DOHH2 (cell line): ENCODE results near the gene CRACR2A.

Experiments
- H3F3A ChIP-seq: fragments of 200-600 bp; sonication (generic), shearing (Covaris generic); 2 replicates; pipeline ENCODE4 v1.6.0; 2016; ENCODE audit warnings: antibody characterized with exemption, mild to moderate bottlenecking; ENCODE audit not compliant: control insufficient read depth, insufficient read depth
- H3K27ac ChIP-seq: fragments of 200-600 bp; sonication (generic); 2 replicates; pipeline ENCODE4 v1.5.1; 2014; ENCODE audit warnings: low read depth, mild to moderate bottlenecking, low read length, moderate library complexity
- H3K27me3 ChIP-seq: fragments of 200-600 bp; sonication (generic); 2 replicates; pipeline ENCODE4 v1.6.1; 2014; ENCODE audit warnings: mild to moderate bottlenecking, low read length, mixed read lengths; ENCODE audit not compliant: control insufficient read depth
- H3K36me3 ChIP-seq: fragments of 200-600 bp; sonication (generic); 2 replicates; pipeline ENCODE4 v1.6.1; 2014; ENCODE audit warnings: mild to moderate bottlenecking, low read length, moderate library complexity, mixed read lengths; ENCODE audit not compliant: control insufficient read depth
- H3K4me1 ChIP-seq: fragments of 200-600 bp; sonication (generic); 2 replicates; pipeline ENCODE4 v1.6.1; 2014; ENCODE audit warnings: mild to moderate bottlenecking, low read length, mixed read lengths; ENCODE audit not compliant: control insufficient read depth
- H3K4me2 ChIP-seq: fragments of 200-600 bp; sonication (generic); 2 replicates; pipeline ENCODE4 v1.6.0; 2014; ENCODE audit warnings: mild to moderate bottlenecking, low read length, moderate library complexity
- H3K4me3 ChIP-seq: fragments of 200-600 bp; sonication (generic); 2 replicates; pipeline ENCODE4 v1.5.1; 2014; ENCODE audit warnings: mild to moderate bottlenecking, low read length, mixed read lengths
- H3K79me2 ChIP-seq: fragments of 200-600 bp; sonication (generic); 2 replicates; pipeline ENCODE4 v1.6.1; 2014; ENCODE audit warnings: mild to moderate bottlenecking, low read length, mixed read lengths; ENCODE audit not compliant: control insufficient read depth
- H3K9me2 ChIP-seq: fragments of 200-600 bp; sonication (generic); replicated peaks from 2 replicates; pipeline ENCODE4 v1.6.1; 2014; ENCODE audit warnings: mild to moderate bottlenecking, low read length, mixed read lengths; ENCODE audit not compliant: control insufficient read depth
- H3K9me3 ChIP-seq: fragments of 200-600 bp; sonication (generic); 2 replicates; pipeline ENCODE4 v1.6.1; 2014; ENCODE audit warnings: antibody characterized with exemption, low read length, mixed read lengths; ENCODE audit not compliant: control insufficient read depth, insufficient read depth
- H4K20me1 ChIP-seq: fragments of 200-600 bp; sonication (generic); 2 replicates; pipeline ENCODE4 v1.6.0; 2014; ENCODE audit warnings: low read depth, mild to moderate bottlenecking, antibody characterized with exemption, low read length, moderate library complexity; ENCODE audit not compliant: control insufficient read depth, insufficient read depth
- CTCF ChIP-seq: fragments of 200-600 bp; sonication (generic); IDR thresholded peaks from one replicate; pipeline ENCODE4 v1.5.1; 2014; ENCODE audit warnings: antibody characterized with exemption, mild to moderate bottlenecking, low read depth, low read length; ENCODE audit not compliant: poor library complexity, severe bottlenecking
- EZH2phosphoT487 ChIP-seq: fragments of 200-600 bp; sonication (generic); IDR thresholded peaks from 2 replicates; pipeline ENCODE4 v1.6.1; 2017; ENCODE audit warnings: borderline replicate concordance, mild to moderate bottlenecking, antibody characterized with exemption, low read length, moderate library complexity, mixed read lengths

The CRACR2A gene

GRCh38 chr12:3632256-3632655 lies 120.7 kb downstream of the CRACR2A start:
- Histone ChIP-seq H3F3A (no peaks in the 10 kb centered on the region), H3K79me2 (no peaks in the 10 kb centered on the region), H3K4me1 (peaks cover 32% of the 10 kb centered on the region), H3K36me3 (0 out of 2 replicates have a peak, but pooled peaks cover 4% of the 10 kb centered on the region), H3K4me3 (no peak overlapping the region), H3K4me2 (0 out of 2 replicates have a peak overlapping the region, but pooled peaks have one; percentile 50), H4K20me1 (no peaks in the 10 kb centered on the region), H3K27ac (peak overlapping the region; percentile 66), H3K9me2 (no peaks in the 10 kb centered on the region), H3K27me3 (no peaks in the 10 kb centered on the region), H3K9me3 (no peaks in the 10 kb centered on the region)
- TF ChIP-seq EZH2phosphoT487 = no peak
- TF ChIP-seq CTCF = no peak

- Histone ChIP-seq H3K4me2 (peak overlapping the region; percentile 50), H3K4me1 (peaks cover 32% of the 10 kb centered on the region)
Observed at GRCh38 chr12:3631759-3632158, 121.2 kb downstream of the CRACR2A start.

GRCh38 chr12:3631272-3631637 lies 121.7 kb downstream of the CRACR2A start:
- H3K9me2 ChIP-seq = no peaks in the 10 kb centered on the region
- H3K4me1 ChIP-seq = peaks cover 32% of the 10 kb centered on the region
- no peaks in the 10 kb centered on the region for H3K9me3 ChIP-seq
- H3K4me2 ChIP-seq = peak overlapping the region; percentile 50
- no peaks in the 10 kb centered on the region for H3K27me3 ChIP-seq
- no peaks in the 10 kb centered on the region for H4K20me1 ChIP-seq
- no peaks in the 10 kb centered on the region for H3K79me2 ChIP-seq
- H3K27ac ChIP-seq = peak overlapping the region; percentile 66
- no peak for TF ChIP-seq EZH2phosphoT487
- TF ChIP-seq CTCF = no peak
- H3K4me3 ChIP-seq = peak overlapping the region; percentile 16; the same call in 1 of the 2 replicates
- no peaks in the 10 kb centered on the region for H3F3A ChIP-seq
- peaks cover 11% of the 10 kb centered on the region; the same call in 1 of the 2 replicates for H3K36me3 ChIP-seq

More at GRCh38 chr12:3631759-3632158, 121.2 kb downstream of the CRACR2A start:
- Histone ChIP-seq H3K27ac (peak overlapping the region; percentile 66), H3K4me3 (peak overlapping the region; percentile 16; the same call in 1 of the 2 replicates), H3K9me3 (no peaks in the 10 kb centered on the region), H3K79me2 (no peaks in the 10 kb centered on the region), H3K9me2 (no peaks in the 10 kb centered on the region), H4K20me1 (no peaks in the 10 kb centered on the region), H3F3A (no peaks in the 10 kb centered on the region), H3K36me3 (peaks cover 7% of the 10 kb centered on the region; the same call in 1 of the 2 replicates), H3K27me3 (no peaks in the 10 kb centered on the region)
- TF ChIP-seq CTCF (no peak), EZH2phosphoT487 (no peak)
